Measurements from ENCODE around the gene BTBD9. TPM values are rescaled to one million over a fixed set of nuclear protein-coding genes. Genes with fewer than 3 reads are reported as not detected.

BTBD9 gene
- total RNA-seq, 1 experiment from 2014 or later, result 4.7 TPM

GRCh38 chr6:38208028-38208427 lies 431.7 kb downstream of the BTBD9 start:
- no peak overlapping the region for H3K9ac ChIP-seq (ENCODE audit: low read length)
- H3K79me2 ChIP-seq (ENCODE audit: low read length), result no peaks in the 10 kb centered on the region
- H3K4me3 ChIP-seq (ENCODE audit: low read length), result no peak overlapping the region
- H3K27me3 ChIP-seq (ENCODE audit: low read length), result no peaks in the 10 kb centered on the region
- no peaks in the 10 kb centered on the region for H3K9me3 ChIP-seq (ENCODE audit: low read length)
- H3K27ac ChIP-seq (ENCODE audit: low read length), result no peak overlapping the region
- no peak overlapping the region for H2AFZ ChIP-seq (ENCODE audit: low read length)
- no peaks in the 10 kb centered on the region for H4K20me1 ChIP-seq (ENCODE audit: insufficient read depth, low read depth, low read length)
- H3K36me3 ChIP-seq (ENCODE audit: insufficient read depth, low read length), result no peaks in the 10 kb centered on the region
- H3K4me1 ChIP-seq (ENCODE audit: low read length), result no peaks in the 10 kb centered on the region
- DNase-seq, result no peak
- H3K4me2 ChIP-seq (ENCODE audit: low read depth, low read length, poor library complexity, severe bottlenecking), result no peak overlapping the region
- H3K9me2 ChIP-seq (replicated peaks; ENCODE audit: insufficient read depth, low read length), result no peaks in the 10 kb centered on the region

- H3K4me2 ChIP-seq (ENCODE audit: low read depth, low read length, poor library complexity, severe bottlenecking), result no peak overlapping the region
- no peaks in the 10 kb centered on the region for H4K20me1 ChIP-seq (ENCODE audit: insufficient read depth, low read depth, low read length)
- H3K4me1 ChIP-seq (ENCODE audit: low read length), result no peaks in the 10 kb centered on the region
- no peaks in the 10 kb centered on the region for H3K36me3 ChIP-seq (ENCODE audit: insufficient read depth, low read length)
- no peaks in the 10 kb centered on the region for H3K9me3 ChIP-seq (ENCODE audit: low read length)
- H3K9ac ChIP-seq (ENCODE audit: low read length), result no peak overlapping the region
- no peak overlapping the region for H3K4me3 ChIP-seq (ENCODE audit: low read length)
- no peak overlapping the region for H3K27ac ChIP-seq (ENCODE audit: low read length)
- H2AFZ ChIP-seq (ENCODE audit: low read length), result no peak overlapping the region
- H3K27me3 ChIP-seq (ENCODE audit: low read length), result no peaks in the 10 kb centered on the region
- no peaks in the 10 kb centered on the region for H3K9me2 ChIP-seq (replicated peaks; ENCODE audit: insufficient read depth, low read length)
- no peak for DNase-seq
- no peaks in the 10 kb centered on the region for H3K79me2 ChIP-seq (ENCODE audit: low read length)
These were observed 432.4 kb downstream of the BTBD9 start for GRCh38 chr6:38207375-38207774.

GRCh38 chr6:38198219-38198618 lies 441.5 kb downstream of the BTBD9 start:
- H3K4me1 ChIP-seq (ENCODE audit: low read length), result no peaks in the 10 kb centered on the region
- no peaks in the 10 kb centered on the region for H3K79me2 ChIP-seq (ENCODE audit: low read length)
- H3K9me2 ChIP-seq (replicated peaks; ENCODE audit: insufficient read depth, low read length), result no peaks in the 10 kb centered on the region
- H2AFZ ChIP-seq (ENCODE audit: low read length), result no peak overlapping the region
- H3K36me3 ChIP-seq (ENCODE audit: insufficient read depth, low read length), result no peaks in the 10 kb centered on the region
- H3K27ac ChIP-seq (ENCODE audit: low read length), result no peak overlapping the region
- no peaks in the 10 kb centered on the region for H3K27me3 ChIP-seq (ENCODE audit: low read length)
- DNase-seq, result no peak
- no peak overlapping the region for H3K4me2 ChIP-seq (ENCODE audit: low read depth, low read length, poor library complexity, severe bottlenecking)
- no peaks in the 10 kb centered on the region for H3K9me3 ChIP-seq (ENCODE audit: low read length)
- no peak overlapping the region for H3K4me3 ChIP-seq (ENCODE audit: low read length)
- H4K20me1 ChIP-seq (ENCODE audit: insufficient read depth, low read depth, low read length), result no peaks in the 10 kb centered on the region
- no peak overlapping the region for H3K9ac ChIP-seq (ENCODE audit: low read length)

- no peak overlapping the region for H3K9ac ChIP-seq (ENCODE audit: low read length)
- no peak for DNase-seq
- H3K9me3 ChIP-seq (ENCODE audit: low read length), result no peaks in the 10 kb centered on the region
- no peaks in the 10 kb centered on the region for H3K27me3 ChIP-seq (ENCODE audit: low read length)
- H3K36me3 ChIP-seq (ENCODE audit: insufficient read depth, low read length), result no peaks in the 10 kb centered on the region
- H4K20me1 ChIP-seq (ENCODE audit: insufficient read depth, low read depth, low read length), result no peaks in the 10 kb centered on the region
- no peaks in the 10 kb centered on the region for H3K4me1 ChIP-seq (ENCODE audit: low read length)
- H3K9me2 ChIP-seq (replicated peaks; ENCODE audit: insufficient read depth, low read length), result no peaks in the 10 kb centered on the region
- no peak overlapping the region for H3K4me3 ChIP-seq (ENCODE audit: low read length)
- H2AFZ ChIP-seq (ENCODE audit: low read length), result no peak overlapping the region
- no peak overlapping the region for H3K4me2 ChIP-seq (ENCODE audit: low read depth, low read length, poor library complexity, severe bottlenecking)
- no peaks in the 10 kb centered on the region for H3K79me2 ChIP-seq (ENCODE audit: low read length)
- no peak overlapping the region for H3K27ac ChIP-seq (ENCODE audit: low read length)
These were observed 444.6 kb downstream of the BTBD9 start for GRCh38 chr6:38195113-38195635.

GRCh38 chr6:38194589-38194988 lies 445.1 kb downstream of the BTBD9 start:
- H3K4me1 ChIP-seq (ENCODE audit: low read length), result no peaks in the 10 kb centered on the region

GRCh38 chr6:38194282-38194572 lies 445.5 kb downstream of the BTBD9 start:
- Histone ChIP-seq H4K20me1 (ENCODE audit: insufficient read depth, low read depth, low read length) (no peaks in the 10 kb centered on the region), H3K27me3 (ENCODE audit: low read length) (no peaks in the 10 kb centered on the region), H3K4me3 (ENCODE audit: low read length) (no peak overlapping the region), H3K36me3 (ENCODE audit: insufficient read depth, low read length) (no peaks in the 10 kb centered on the region), H3K9me2 (replicated peaks; ENCODE audit: insufficient read depth, low read length) (no peaks in the 10 kb centered on the region), H2AFZ (ENCODE audit: low read length) (no peak overlapping the region), H3K4me1 (ENCODE audit: low read length) (no peaks in the 10 kb centered on the region), H3K9ac (ENCODE audit: low read length) (no peak overlapping the region), H3K9me3 (ENCODE audit: low read length) (no peaks in the 10 kb centered on the region), H3K27ac (ENCODE audit: low read length) (no peak overlapping the region), H3K4me2 (ENCODE audit: low read depth, low read length, poor library complexity, severe bottlenecking) (no peak overlapping the region), H3K79me2 (ENCODE audit: low read length) (no peaks in the 10 kb centered on the region)
- DNase-seq, result no peak

More at GRCh38 chr6:38194589-38194988, 445.1 kb downstream of the BTBD9 start:
- Histone ChIP-seq H3K9me2 (replicated peaks; ENCODE audit: insufficient read depth, low read length) (no peaks in the 10 kb centered on the region), H3K79me2 (ENCODE audit: low read length) (no peaks in the 10 kb centered on the region), H2AFZ (ENCODE audit: low read length) (no peak overlapping the region), H3K36me3 (ENCODE audit: insufficient read depth, low read length) (no peaks in the 10 kb centered on the region), H3K9ac (ENCODE audit: low read length) (no peak overlapping the region), H3K9me3 (ENCODE audit: low read length) (no peaks in the 10 kb centered on the region), H3K27ac (ENCODE audit: low read length) (no peak overlapping the region), H3K4me3 (ENCODE audit: low read length) (no peak overlapping the region), H4K20me1 (ENCODE audit: insufficient read depth, low read depth, low read length) (no peaks in the 10 kb centered on the region), H3K27me3 (ENCODE audit: low read length) (no peaks in the 10 kb centered on the region), H3K4me2 (ENCODE audit: low read depth, low read length, poor library complexity, severe bottlenecking) (no peak overlapping the region)
- no peak for DNase-seq

- H3K79me2 ChIP-seq (ENCODE audit: low read length), result no peaks in the 10 kb centered on the region
- no peak overlapping the region for H2AFZ ChIP-seq (ENCODE audit: low read length)
- H3K4me2 ChIP-seq (ENCODE audit: low read depth, low read length, poor library complexity, severe bottlenecking), result no peak overlapping the region
- no peaks in the 10 kb centered on the region for H3K9me3 ChIP-seq (ENCODE audit: low read length)
- no peaks in the 10 kb centered on the region for H4K20me1 ChIP-seq (ENCODE audit: insufficient read depth, low read depth, low read length)
- no peak overlapping the region for H3K27ac ChIP-seq (ENCODE audit: low read length)
- H3K27me3 ChIP-seq (ENCODE audit: low read length), result no peaks in the 10 kb centered on the region
- no peak overlapping the region for H3K4me3 ChIP-seq (ENCODE audit: low read length)
- no peaks in the 10 kb centered on the region for H3K36me3 ChIP-seq (ENCODE audit: insufficient read depth, low read length)
- H3K4me1 ChIP-seq (ENCODE audit: low read length), result no peaks in the 10 kb centered on the region
- H3K9ac ChIP-seq (ENCODE audit: low read length), result no peak overlapping the region
- H3K9me2 ChIP-seq (replicated peaks; ENCODE audit: insufficient read depth, low read length), result no peaks in the 10 kb centered on the region
- no peak for DNase-seq
These were observed 446.0 kb downstream of the BTBD9 start for GRCh38 chr6:38193481-38194281.

- no peak overlapping the region for H3K9ac ChIP-seq (ENCODE audit: low read length)
- H3K79me2 ChIP-seq (ENCODE audit: low read length), result no peaks in the 10 kb centered on the region
- no peak overlapping the region for H3K4me2 ChIP-seq (ENCODE audit: low read depth, low read length, poor library complexity, severe bottlenecking)
- no peak for DNase-seq
- H3K9me2 ChIP-seq (replicated peaks; ENCODE audit: insufficient read depth, low read length), result no peaks in the 10 kb centered on the region
- no peak overlapping the region for H3K27ac ChIP-seq (ENCODE audit: low read length)
- no peaks in the 10 kb centered on the region for H3K27me3 ChIP-seq (ENCODE audit: low read length)
- H3K36me3 ChIP-seq (ENCODE audit: insufficient read depth, low read length), result no peaks in the 10 kb centered on the region
- no peaks in the 10 kb centered on the region for H4K20me1 ChIP-seq (ENCODE audit: insufficient read depth, low read depth, low read length)
- H3K9me3 ChIP-seq (ENCODE audit: low read length), result no peaks in the 10 kb centered on the region
- H3K4me1 ChIP-seq (ENCODE audit: low read length), result no peaks in the 10 kb centered on the region
- no peak overlapping the region for H2AFZ ChIP-seq (ENCODE audit: low read length)
- no peak overlapping the region for H3K4me3 ChIP-seq (ENCODE audit: low read length)
These were observed 446.7 kb downstream of the BTBD9 start for GRCh38 chr6:38193051-38193450.

Data from Karpas-422 (cell line).